Panc1 (cell line): ENCODE results near the gene S100A16. TPM values are rescaled to one million over a fixed set of nuclear protein-coding genes. Genes with fewer than 3 reads are reported as not detected.
"Not testable (repeated sequence)": the region's sequence is repeated elsewhere in the genome, so short reads cannot be mapped to it uniquely, and the experiment has no call there.

Experiments used
- ATAC-seq: fragments of 200-7000 bp; cut with Tn5 transposase; 2 replicates; pipeline ENCODE4 v1.9.1; 2020; ENCODE audit warnings: mild to moderate bottlenecking, moderate library complexity
- BruUV-seq: library from RNA; stranded (reverse); fragments of 400-500 nt; replicated peaks from 2 replicates; lab custom pipeline; 2021; lab: Mats Ljungman, UMichigan
- CTCF ChIA-PET: fragments of 300-600 bp; sonication (Branson Sonifier 250); formaldehyde crosslinking; loops from one replicate; lab custom pipeline; 2022; ENCODE audit warnings: antibody characterized with exemption; lab: Charles Lee
- POLR2A ChIA-PET: fragments of 300-600 bp; sonication (Branson Sonifier 250); formaldehyde crosslinking; loops from one replicate; lab custom pipeline; 2022; ENCODE audit warnings: antibody characterized with exemption; lab: Charles Lee
- DNase-seq: peaks from one replicate; pipeline ENCODE4 v3.0.0-alpha.2; 2010; ENCODE audit warnings: low read depth, low spot score
- H3K27ac ChIP-seq: 2 replicates; pipeline ENCODE4 v1.5.1; 2011; ENCODE audit warnings: mild to moderate bottlenecking, low read length, inconsistent platforms
- H3K27me3 ChIP-seq: fragments of 200-500 bp; sonication (Bioruptor generic); 2 replicates; pipeline ENCODE4 v1.6.0; 2014; ENCODE audit warnings: low read length, inconsistent platforms; ENCODE audit not compliant: control insufficient read depth, insufficient read depth
- H3K36me3 ChIP-seq: fragments of 200-500 bp; sonication (Bioruptor generic); 2 replicates; pipeline ENCODE4 v1.5.1; 2014; ENCODE audit warnings: inconsistent platforms, mild to moderate bottlenecking, low read length, moderate library complexity; ENCODE audit not compliant: control insufficient read depth, insufficient read depth
- H3K4me1 ChIP-seq: 2 replicates; pipeline ENCODE4 v1.5.1; 2011; ENCODE audit warnings: inconsistent platforms, mild to moderate bottlenecking, low read length, moderate library complexity; ENCODE audit not compliant: control insufficient read depth, insufficient read depth
- H3K4me3 ChIP-seq, 2 experiments: 2 replicates each; pipeline ENCODE4 v1.5.1; 2011 to 2012; ENCODE audit warnings: low read depth in 2 of 2, low read length in 2 of 2, mild to moderate bottlenecking in 2 of 2, inconsistent platforms in 1 of 2, moderate library complexity in 1 of 2
- H3K9me3 ChIP-seq: fragments of 200-500 bp; sonication (Bioruptor generic); 2 replicates; pipeline ENCODE4 v1.5.1; 2014; ENCODE audit warnings: low read depth, mild to moderate bottlenecking, inconsistent platforms, low read length, moderate library complexity; ENCODE audit not compliant: control insufficient read depth, insufficient read depth
- POLR2AphosphoS5 ChIP-seq: IDR thresholded peaks from 2 replicates; pipeline ENCODE4 v1.6.1; 2012; ENCODE audit warnings: mild to moderate bottlenecking, low read depth, low read length, moderate library complexity
- SIN3A ChIP-seq: IDR thresholded peaks from 2 replicates; pipeline ENCODE4 v1.6.1; 2012; ENCODE audit warnings: low read depth, mild to moderate bottlenecking, low read length, moderate library complexity, borderline replicate concordance; ENCODE audit not compliant: insufficient read depth
- TCF7L2 ChIP-seq: IDR thresholded peaks from 2 replicates; pipeline ENCODE4 v1.6.1; 2011; ENCODE audit warnings: mild to moderate bottlenecking, low read depth, low read length, inconsistent platforms
- in situ Hi-C: cut with HindIII; loops from 2 replicates; pipeline ENCODE4 v1.10.0; 2016; ENCODE audit warnings: low sequenced_read_pairs, low pct_unique_long_range_greater_than_20kb
- intact Hi-C: fragments of 100-400 bp; cut with micrococcal nuclease; formaldehyde crosslinking; loops from one replicate; pipeline ENCODE4 v1.10.0; 2022; ENCODE audit not compliant: unreplicated experiment
- total RNA-seq: library from RNA; stranded (reverse); gene quantifications from one replicate; pipeline ENCODE4 v1.2.1, GENCODE V29; 2021; ENCODE audit not compliant: unreplicated experiment
- TF ChIP-seq, protein P1 (sequence below), 2 experiments: IDR thresholded peaks; 2 replicates each; pipeline ENCODE4 v1.6.1; 2011 to 2012; ENCODE audit warnings: low read depth in 2 of 2, control low read depth in 1 of 2, low read length in 1 of 2, mild to moderate bottlenecking in 1 of 2, moderate library complexity in 1 of 2; ENCODE audit not compliant: insufficient read depth in 1 of 2
- TF ChIP-seq, protein P2 (sequence below): fragments of 450-650 bp; IDR thresholded peaks from 2 replicates; pipeline ENCODE4 v1.5.1; 2017; ENCODE audit warnings: mild to moderate bottlenecking

S100A16 gene
- total RNA-seq, 1 experiment from 2014 or later: 61.6 TPM

DNA sequence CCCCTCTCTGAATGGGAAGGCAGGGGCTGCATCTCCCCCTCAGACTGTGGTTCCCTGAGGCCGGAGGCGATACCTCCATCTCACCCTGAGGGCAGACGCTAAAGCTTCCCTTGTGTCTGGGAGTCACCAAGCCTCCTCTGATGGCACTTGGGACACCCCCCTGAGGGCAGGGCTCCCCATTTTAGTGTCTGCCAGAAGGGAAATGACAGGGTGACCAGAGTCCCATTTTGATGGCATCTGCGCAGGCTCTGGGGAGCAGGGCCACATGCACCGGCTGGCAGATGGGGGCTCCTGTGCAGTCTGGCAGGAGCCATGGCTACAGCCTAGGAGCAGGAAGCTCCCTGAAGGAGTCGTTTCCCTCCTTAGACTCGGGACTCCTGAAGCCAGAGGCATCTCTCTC is 48.9 kb downstream of the S100A16 start:
- ChIA-PET POLR2A (interaction anchor here (0.7 kb wide), 1 partner anchor 29 kb away, joined by 3 read pairs; no protein-coding TSS in a partner anchor), CTCF (interaction anchor here (0.6 kb wide), 1 partner anchor 413 kb away, joined by 4 read pairs; no protein-coding TSS in a partner anchor)
- TF ChIP-seq, protein P1, sequence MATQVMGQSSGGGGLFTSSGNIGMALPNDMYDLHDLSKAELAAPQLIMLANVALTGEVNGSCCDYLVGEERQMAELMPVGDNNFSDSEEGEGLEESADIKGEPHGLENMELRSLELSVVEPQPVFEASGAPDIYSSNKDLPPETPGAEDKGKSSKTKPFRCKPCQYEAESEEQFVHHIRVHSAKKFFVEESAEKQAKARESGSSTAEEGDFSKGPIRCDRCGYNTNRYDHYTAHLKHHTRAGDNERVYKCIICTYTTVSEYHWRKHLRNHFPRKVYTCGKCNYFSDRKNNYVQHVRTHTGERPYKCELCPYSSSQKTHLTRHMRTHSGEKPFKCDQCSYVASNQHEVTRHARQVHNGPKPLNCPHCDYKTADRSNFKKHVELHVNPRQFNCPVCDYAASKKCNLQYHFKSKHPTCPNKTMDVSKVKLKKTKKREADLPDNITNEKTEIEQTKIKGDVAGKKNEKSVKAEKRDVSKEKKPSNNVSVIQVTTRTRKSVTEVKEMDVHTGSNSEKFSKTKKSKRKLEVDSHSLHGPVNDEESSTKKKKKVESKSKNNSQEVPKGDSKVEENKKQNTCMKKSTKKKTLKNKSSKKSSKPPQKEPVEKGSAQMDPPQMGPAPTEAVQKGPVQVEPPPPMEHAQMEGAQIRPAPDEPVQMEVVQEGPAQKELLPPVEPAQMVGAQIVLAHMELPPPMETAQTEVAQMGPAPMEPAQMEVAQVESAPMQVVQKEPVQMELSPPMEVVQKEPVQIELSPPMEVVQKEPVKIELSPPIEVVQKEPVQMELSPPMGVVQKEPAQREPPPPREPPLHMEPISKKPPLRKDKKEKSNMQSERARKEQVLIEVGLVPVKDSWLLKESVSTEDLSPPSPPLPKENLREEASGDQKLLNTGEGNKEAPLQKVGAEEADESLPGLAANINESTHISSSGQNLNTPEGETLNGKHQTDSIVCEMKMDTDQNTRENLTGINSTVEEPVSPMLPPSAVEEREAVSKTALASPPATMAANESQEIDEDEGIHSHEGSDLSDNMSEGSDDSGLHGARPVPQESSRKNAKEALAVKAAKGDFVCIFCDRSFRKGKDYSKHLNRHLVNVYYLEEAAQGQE (IDR thresholded peaks at IDR 0.05; ENCODE audit: insufficient read depth in 1 of 2, low read depth in 2 of 2, low read length in 1 of 2): no peak
- TF ChIP-seq, protein P2, sequence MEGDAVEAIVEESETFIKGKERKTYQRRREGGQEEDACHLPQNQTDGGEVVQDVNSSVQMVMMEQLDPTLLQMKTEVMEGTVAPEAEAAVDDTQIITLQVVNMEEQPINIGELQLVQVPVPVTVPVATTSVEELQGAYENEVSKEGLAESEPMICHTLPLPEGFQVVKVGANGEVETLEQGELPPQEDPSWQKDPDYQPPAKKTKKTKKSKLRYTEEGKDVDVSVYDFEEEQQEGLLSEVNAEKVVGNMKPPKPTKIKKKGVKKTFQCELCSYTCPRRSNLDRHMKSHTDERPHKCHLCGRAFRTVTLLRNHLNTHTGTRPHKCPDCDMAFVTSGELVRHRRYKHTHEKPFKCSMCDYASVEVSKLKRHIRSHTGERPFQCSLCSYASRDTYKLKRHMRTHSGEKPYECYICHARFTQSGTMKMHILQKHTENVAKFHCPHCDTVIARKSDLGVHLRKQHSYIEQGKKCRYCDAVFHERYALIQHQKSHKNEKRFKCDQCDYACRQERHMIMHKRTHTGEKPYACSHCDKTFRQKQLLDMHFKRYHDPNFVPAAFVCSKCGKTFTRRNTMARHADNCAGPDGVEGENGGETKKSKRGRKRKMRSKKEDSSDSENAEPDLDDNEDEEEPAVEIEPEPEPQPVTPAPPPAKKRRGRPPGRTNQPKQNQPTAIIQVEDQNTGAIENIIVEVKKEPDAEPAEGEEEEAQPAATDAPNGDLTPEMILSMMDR: no peak
- TF ChIP-seq SIN3A (no peak), TCF7L2 (no peak), POLR2AphosphoS5 (no peak)
- BruUV-seq: no TSS peak
- DNase-seq (no peak), ATAC-seq (no peak)
- Histone ChIP-seq H3K4me3 (no peak overlapping the region), H3K4me1 (peaks cover 54% of the 10 kb centered on the region), H3K27ac (peak overlapping the region; percentile 86), H3K27me3 (no peaks in the 10 kb centered on the region), H3K36me3 (no peaks in the 10 kb centered on the region), H3K9me3 (no peaks in the 10 kb centered on the region)
- in situ Hi-C loops (no loop called here), intact Hi-C loops (no loop called here)

DNA sequence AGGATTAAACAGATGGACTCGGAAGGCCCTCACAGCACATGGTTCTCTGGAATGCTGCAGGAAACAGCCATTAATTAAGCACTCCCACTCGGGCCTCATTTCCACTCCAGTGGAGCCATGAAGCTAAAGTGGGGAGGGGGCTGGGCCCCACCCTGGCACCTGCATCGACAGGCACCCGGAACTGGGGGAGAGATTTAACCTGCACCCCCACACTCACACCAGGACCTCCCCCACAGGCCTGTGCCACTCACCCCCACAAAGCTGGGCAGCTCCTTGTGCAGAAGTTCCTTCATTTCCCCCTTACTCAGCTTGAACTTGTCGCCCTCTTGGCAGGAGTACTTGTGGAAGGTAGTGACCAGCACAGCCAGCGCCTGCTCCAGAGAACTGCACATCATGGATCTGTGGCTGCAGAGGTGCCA is 49.4 kb downstream of the S100A16 start:
- Histone ChIP-seq H3K4me1 (peaks cover 50% of the 10 kb centered on the region), H3K27ac (peak overlapping the region; percentile 86), H3K36me3 (no peaks in the 10 kb centered on the region), H3K27me3 (no peaks in the 10 kb centered on the region), H3K9me3 (no peaks in the 10 kb centered on the region), H3K4me3 (no peak overlapping the region)
- intact Hi-C loops: no loop called here
- TF ChIP-seq, protein P1 (IDR thresholded peaks at IDR 0.05; ENCODE audit: insufficient read depth in 1 of 2, low read depth in 2 of 2, low read length in 1 of 2): no peak
- TF ChIP-seq SIN3A: no peak
- TF ChIP-seq, protein P2: no peak
- TF ChIP-seq POLR2AphosphoS5: no peak
- no peak for TF ChIP-seq TCF7L2
- ChIA-PET POLR2A (interaction anchor here (0.7 kb wide), 1 partner anchor 28 kb away, joined by 3 read pairs; no protein-coding TSS in a partner anchor), CTCF (no interaction called here)
- no TSS peak for BruUV-seq
- in situ Hi-C loops: no loop called here
- no peak for DNase-seq
- ATAC-seq: no peak

DNA sequence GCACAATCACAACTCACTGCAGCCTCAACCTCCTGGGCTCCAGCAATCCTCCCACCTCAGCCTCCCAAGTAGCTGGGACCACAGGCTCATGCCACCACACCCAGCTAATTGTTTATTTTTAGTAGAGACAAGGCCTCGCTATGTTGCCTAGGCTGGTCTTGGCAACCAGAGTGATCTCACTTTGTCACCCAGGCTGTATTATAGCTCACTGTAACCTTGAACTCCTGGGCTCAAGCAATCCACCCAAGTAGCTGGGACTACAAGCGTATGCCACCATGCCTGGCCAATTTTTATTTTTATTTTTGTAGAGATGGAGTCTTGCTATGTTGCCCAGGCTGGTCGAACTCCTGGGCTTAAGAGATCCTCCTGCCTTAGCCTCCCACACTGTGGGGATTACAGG is 50.9 kb downstream of the S100A16 start:
- BruUV-seq, H3K9me3 ChIP-seq, H3K27me3 ChIP-seq, intact Hi-C loops, in situ Hi-C loops, DNase-seq, H3K36me3 ChIP-seq, ATAC-seq, H3K4me3 ChIP-seq: not testable (repeated sequence)
- POLR2A ChIA-PET: interaction anchor here (0.9 kb wide), 1 partner anchor 67 kb away, joined by 5 read pairs; no protein-coding TSS in a partner anchor
- CTCF ChIA-PET: interaction anchor here (0.9 kb wide), 1 partner anchor 67 kb away, joined by 3 read pairs; no protein-coding TSS in a partner anchor
- peak overlapping the region; percentile 62 for H3K27ac ChIP-seq
- H3K4me1 ChIP-seq: peaks cover 35% of the 10 kb centered on the region
